Lower leg skin (tissue), 4 donors: ENCODE measurements around the gene CACNA1I. TPM values are rescaled to one million over a fixed set of nuclear protein-coding genes. Genes with fewer than 3 reads are reported as not detected.

Source experiments
- DNase-seq, 2 donors: peaks; one replicate each; pipeline ENCODE4 v3.0.0-alpha.2; 2019; ENCODE audit warnings: low spot score in 2 of 2
- H3K4me3 ChIP-seq: fragments of 200-600 bp; sonication (generic); 2 replicates; pipeline ENCODE4 v1.5.1; 2017; ENCODE audit warnings: mild to moderate bottlenecking, low read depth; ENCODE audit not compliant: poor library complexity, severe bottlenecking
- CTCF ChIP-seq, 3 donors: fragments of 450-650 bp; IDR thresholded peaks; one replicate each; pipeline ENCODE4 v1.5.1; 2016; ENCODE audit warnings: antibody characterized with exemption in 3 of 3, mild to moderate bottlenecking in 3 of 3, moderate library complexity in 2 of 3
- POLR2A ChIP-seq, 2 donors: fragments of 450-650 bp; IDR thresholded peaks; one replicate each; pipeline ENCODE4 v1.6.1; 2016 to 2017; ENCODE audit warnings: antibody characterized with exemption in 2 of 2, mild to moderate bottlenecking in 1 of 2, moderate library complexity in 1 of 2
- WGBS, 2 donors: methylation state at CpG; one replicate each; pipeline ENCODE4 v1.1.5; 2018; 5-methylcytosine and 5-hydroxymethylcytosine counted together
- intact Hi-C: fragments of 100-400 bp; cut with DNase I; formaldehyde crosslinking; loops from one replicate; pipeline ENCODE4 v1.15.0; 2023; ENCODE audit warnings: low total_unique reads
- total RNA-seq, 4 donors: library from RNA; depleted of rRNA; stranded (reverse); fragments of >200 nt; gene quantifications; one replicate each; pipeline ENCODE4 v1.1.0, GENCODE V29; 2016

Gene CACNA1I
- total RNA-seq, 4 donors from 2014 or later = 0.13 to 0.27 (median 0.21) TPM

GRCh38 chr22:39724857-39725256 lies 154.3 kb downstream of the CACNA1I start:
- DNase-seq = peak in 1 of 2 donors; percentile 81
- WGBS, 2 donors = 88 to 92% methylated on average over 9 of the region's 9 CpGs
- H3K4me3 ChIP-seq = no peak overlapping the region
- intact Hi-C loops = no loop called here
- TF ChIP-seq POLR2A (IDR thresholded peaks at IDR 0.05) (no peak), CTCF (IDR thresholded peaks at IDR 0.05) (no peak)

- intact Hi-C loops = no loop called here
- no peak overlapping the region for H3K4me3 ChIP-seq
- 82 to 90% methylated on average over 9 of the region's 9 CpGs for WGBS, 2 donors
- TF ChIP-seq CTCF (IDR thresholded peaks at IDR 0.05) (no peak), POLR2A (IDR thresholded peaks at IDR 0.05) (no peak)
- peak in 1 of 2 donors; percentile 58 for DNase-seq
Observed at GRCh38 chr22:39725351-39726035, 154.9 kb downstream of the CACNA1I start.

- peak in 1 of 2 donors; percentile 77 for DNase-seq
- TF ChIP-seq POLR2A (IDR thresholded peaks at IDR 0.05) = no peak
- no peak for TF ChIP-seq CTCF (IDR thresholded peaks at IDR 0.05)
- 47 to 48% methylated on average over 15 of the region's 15 CpGs for WGBS, 2 donors
- no peak overlapping the region for H3K4me3 ChIP-seq
- intact Hi-C loops = no loop called here
Observed at GRCh38 chr22:39727541-39727940, 157.0 kb downstream of the CACNA1I start.

- 84 to 87% methylated on average over 12 of the region's 12 CpGs for WGBS, 2 donors
- H3K4me3 ChIP-seq = no peak overlapping the region
- intact Hi-C loops = no loop called here
- TF ChIP-seq CTCF (IDR thresholded peaks at IDR 0.05) (no peak), POLR2A (IDR thresholded peaks at IDR 0.05) (no peak)
- DNase-seq = peak in 1 of 2 donors; percentile 76
Observed at GRCh38 chr22:39728236-39728860, 157.8 kb downstream of the CACNA1I start.

- TF ChIP-seq POLR2A (IDR thresholded peaks at IDR 0.05) (no peak), CTCF (IDR thresholded peaks at IDR 0.05) (no peak)
- intact Hi-C loops = no loop called here
- H3K4me3 ChIP-seq = no peak overlapping the region
- no peak for DNase-seq
- WGBS, 2 donors = 64 to 69% methylated on average over 13 of the region's 13 CpGs
Observed at GRCh38 chr22:39729141-39729934, 158.8 kb downstream of the CACNA1I start.
